Stimulated activated CD4-positive, alpha-beta T cell treated with anti-CD3 and anti-CD28 coated beads, Interleukin-2, amount 100 ng/mL, for 4 hours (primary cell): ENCODE measurements around the gene LCE3D.
"Not testable (repeated sequence)": the region's sequence is repeated elsewhere in the genome, so short reads cannot be mapped to it uniquely, and the experiment has no call there.

ENCODE experiments used
- DNase-seq: peaks from one replicate; pipeline ENCODE4 v3.0.0-alpha.2; 2020; ENCODE audit warnings: low read depth

Gene LCE3D

GRCh38 chr1:152580433-152580832 lies at the start of gene LCE3D:
Gene LCE3D, minus strand, starts transcription at chr1:152580516. Its CDS starts 580 bp downstream, at chr1:152579936.
- DNase-seq: no peak

- DNase-seq: no peak
These were observed 46.4 kb upstream of the LCE3D start for GRCh38 chr1:152626744-152627143.

- no peak for DNase-seq
These were observed 43.0 kb upstream of the LCE3D start for GRCh38 chr1:152623203-152623844.

- no peak for DNase-seq
These were observed 42.5 kb upstream of the LCE3D start, which contains the start of gene LCE3A for GRCh38 chr1:152622803-152623202. Gene LCE3A, minus strand, starts transcription at chr1:152623103. Its CDS starts 0 bp downstream, at chr1:152623103.

GRCh38 chr1:152621993-152622392 lies 41.7 kb upstream of the LCE3D start:
- no peak for DNase-seq

GRCh38 chr1:152613511-152613910 lies 33.2 kb upstream of the LCE3D start, which contains the start of gene LCE3B:
Gene LCE3B, plus strand, starts transcription at chr1:152613811. Its CDS starts 0 bp downstream, at chr1:152613811.
- DNase-seq: no peak

- DNase-seq: no peak
These were observed 19.6 kb upstream of the LCE3D start, which contains the start of gene LCE3C for GRCh38 chr1:152599934-152600333. Gene LCE3C, plus strand, starts transcription at chr1:152600234. Its CDS starts 498 bp downstream, at chr1:152600732.

- DNase-seq: no peak
These were observed 16.7 kb upstream of the LCE3D start for GRCh38 chr1:152596986-152597385.

- no peak for DNase-seq
These were observed 5.3 kb upstream of the LCE3D start for GRCh38 chr1:152585586-152585985.

GRCh38 chr1:152582647-152583046 lies 2.3 kb upstream of the LCE3D start:
- DNase-seq: no peak

GRCh38 chr1:152579526-152579925 lies 790 bp downstream of the LCE3D start:
- DNase-seq: not testable (repeated sequence)

GRCh38 chr1:152577168-152577567 lies 3.1 kb downstream of the LCE3D start:
- no peak for DNase-seq

- no peak for DNase-seq
These were observed 13.6 kb downstream of the LCE3D start, which contains the start of gene LCE3E for GRCh38 chr1:152566681-152567080. Gene LCE3E, minus strand, starts transcription at chr1:152566780. Its CDS starts 572 bp downstream, at chr1:152566208.

- no peak for DNase-seq
These were observed 14.6 kb downstream of the LCE3D start for GRCh38 chr1:152565535-152566215.

GRCh38 chr1:152565115-152565514 lies 15.2 kb downstream of the LCE3D start:
- no peak for DNase-seq

GRCh38 chr1:152548358-152548757 lies 32.0 kb downstream of the LCE3D start:
- DNase-seq: not testable (repeated sequence)

GRCh38 chr1:152546704-152547103 lies 33.6 kb downstream of the LCE3D start:
- DNase-seq: no peak

- DNase-seq: no peak
These were observed 36.5 kb downstream of the LCE3D start for GRCh38 chr1:152543820-152544219.

GRCh38 chr1:152539901-152540300 lies 40.4 kb downstream of the LCE3D start:
- DNase-seq: no peak

- no peak for DNase-seq
These were observed 42.8 kb downstream of the LCE3D start for GRCh38 chr1:152537496-152537895.

GRCh38 chr1:152535774-152536173 lies 44.5 kb downstream of the LCE3D start:
- DNase-seq: no peak

GRCh38 chr1:152533327-152533938 lies 46.9 kb downstream of the LCE3D start:
- no peak for DNase-seq
